CD4-positive, alpha-beta T cell (primary cell): ENCODE measurements around the gene RBMS1. TPM values are rescaled to one million over a fixed set of nuclear protein-coding genes. Genes with fewer than 3 reads are reported as not detected.
A peak's percentile ranks its signal among the peaks of the same experiment; 100 is the strongest.

ENCODE experiments used
- ATAC-seq: fragments of 200-7000 bp; cut with Tn5 transposase; one replicate; pipeline ENCODE4 v1.10.0; 2022; ENCODE audit warnings: mild to moderate bottlenecking; ENCODE audit not compliant: poor library complexity
- CTCF ChIA-PET: fragments of 350-600 bp; sonication (Branson Sonifier 250); formaldehyde crosslinking; loops from one replicate; lab custom pipeline; 2021; ENCODE audit warnings: antibody characterized with exemption, inconsistent platforms; lab: Charles Lee
- POLR2A ChIA-PET: fragments of 350-600 bp; sonication (Branson Sonifier 250); formaldehyde crosslinking; loops from one replicate; lab custom pipeline; 2021; ENCODE audit warnings: antibody characterized with exemption, inconsistent platforms; lab: Charles Lee
- DNase-seq, 14 experiments: peaks; one replicate each; pipeline ENCODE4 v3.0.0-alpha.2; 2013 to 2020; ENCODE audit warnings: mixed read lengths in 2 of 14
- H3K27ac ChIP-seq, 2 donors: one replicate each; pipeline versions ENCODE4 v1.5.1 to v1.7.0; 2013; ENCODE audit warnings: low read length in 2 of 2, low read depth in 1 of 2, mild to moderate bottlenecking in 1 of 2
- H3K27me3 ChIP-seq, 2 experiments: 1 replicate in 1 of 2; 2 replicates in 1 of 2; pipeline versions ENCODE4 v1.6.1 to v1.7.0; 2013; ENCODE audit warnings: low read length in 2 of 2, control low read depth in 1 of 2, mild to moderate bottlenecking in 1 of 2, moderate library complexity in 1 of 2; ENCODE audit not compliant: insufficient read depth in 2 of 2, control insufficient read depth in 1 of 2
- H3K36me3 ChIP-seq: one replicate; pipeline ENCODE4 v1.6.1; 2013; ENCODE audit warnings: low read length, control low read depth; ENCODE audit not compliant: insufficient read depth
- H3K4me1 ChIP-seq: one replicate; pipeline ENCODE4 v1.6.1; 2013; ENCODE audit warnings: low read length, control low read depth; ENCODE audit not compliant: insufficient read depth
- H3K4me3 ChIP-seq: one replicate; pipeline ENCODE4 v1.5.1; 2013; ENCODE audit warnings: mild to moderate bottlenecking, low read length, moderate library complexity
- H3K9me3 ChIP-seq, 2 experiments: 1 replicate in 1 of 2; 2 replicates in 1 of 2; pipeline versions ENCODE4 v1.6.1 to v1.7.0; 2013; ENCODE audit warnings: low read length in 2 of 2, mild to moderate bottlenecking in 2 of 2, control low read depth in 1 of 2, moderate library complexity in 1 of 2; ENCODE audit not compliant: control insufficient read depth in 1 of 2, insufficient read depth in 1 of 2
- H3K27ac Mint-ChIP-seq: one replicate; pipeline ENCODE4 v1.8.0; 2020; ENCODE audit warnings: mixed read lengths
- H3K27me3 Mint-ChIP-seq: one replicate; pipeline ENCODE4 v1.8.0; 2021; ENCODE audit warnings: mixed read lengths
- H3K36me3 Mint-ChIP-seq: one replicate; pipeline ENCODE4 v1.8.0; 2021; ENCODE audit warnings: low read depth, mixed read lengths
- H3K4me1 Mint-ChIP-seq: one replicate; pipeline ENCODE4 v1.8.0; 2021; ENCODE audit warnings: low read depth, mixed read lengths
- H3K4me3 Mint-ChIP-seq: one replicate; pipeline ENCODE4 v1.8.0; 2020; ENCODE audit warnings: mild to moderate bottlenecking, mixed read lengths
- H3K9me3 Mint-ChIP-seq: one replicate; pipeline ENCODE4 v1.8.0; 2020; ENCODE audit warnings: mixed read lengths
- CTCF ChIP-seq: fragments of 200-600 bp; IDR thresholded peaks from one replicate; pipeline ENCODE4 v1.8.0; 2022; ENCODE audit warnings: antibody characterized with exemption, mild to moderate bottlenecking
- intact Hi-C, 2 experiments: fragments of 100-400 bp; cut with DNase I in 1 of 2; cut with micrococcal nuclease in 1 of 2; formaldehyde crosslinking; loops; one replicate each; pipeline versions ENCODE4 v1.15.1 to v1.9.0; 2023 to 2025; cut with DNase I, micrococcal nuclease
- total RNA-seq, 174 experiments: library from RNA in 2 of 174; stranded (reverse) in 2 of 174; gene quantifications; one replicate each; pipeline ENCODE4 v1.2.3 and lab custom pipeline; 2021 to 2026

RBMS1 gene
- total RNA-seq, 2 experiments from 2014 or later: 88.6 to 90.3 TPM

DNA sequence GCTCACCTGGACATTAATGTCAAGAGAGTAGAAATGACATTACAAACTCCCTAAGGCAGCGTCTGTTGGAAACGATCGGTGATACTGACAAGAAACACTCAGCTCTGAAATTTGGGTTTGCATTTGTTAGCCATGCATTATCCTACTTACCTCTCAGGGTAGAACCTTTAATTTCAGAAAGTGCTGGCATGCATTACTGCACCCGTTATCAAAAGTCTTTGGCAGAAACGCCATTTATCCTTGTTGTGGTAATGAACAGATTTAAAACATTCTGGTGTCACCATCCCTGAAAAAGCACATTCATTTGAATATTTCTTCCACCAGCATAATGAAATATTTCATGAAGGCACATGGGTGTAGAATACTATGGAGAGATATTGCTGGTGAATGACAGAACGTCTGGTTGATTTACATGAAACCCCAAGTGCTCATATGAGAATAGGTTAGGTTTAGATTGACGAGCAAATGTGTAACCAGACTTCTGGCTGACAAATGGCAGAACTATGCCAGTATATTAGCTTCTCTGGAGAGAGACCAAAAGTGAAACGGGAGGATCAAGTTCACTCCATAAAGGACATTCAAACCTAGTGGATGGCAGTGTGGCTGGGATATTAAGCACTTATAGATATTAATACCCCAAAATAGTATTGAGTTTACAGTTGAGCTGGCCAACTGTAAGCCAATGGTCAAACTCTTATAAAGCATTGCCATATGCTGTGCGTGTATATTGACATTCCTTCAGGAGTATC lies 240.0 kb downstream of the RBMS1 start:
- Histone ChIP-seq H3K27me3 (no peaks in the 10 kb centered on the region), H3K36me3 (no peaks in the 10 kb centered on the region), H3K4me1 (no peaks in the 10 kb centered on the region), H3K4me3 (no peak overlapping the region), H3K9me3 (peaks cover 0 to 3% of the 10 kb centered on the region in 2 experiments), H3K27ac (no peak overlapping the region)
- Mint-ChIP-seq H3K4me3 (no peak overlapping the region), H3K27ac (no peak overlapping the region), H3K4me1 (no peaks in the 10 kb centered on the region), H3K27me3 (no peaks in the 10 kb centered on the region), H3K9me3 (no peaks in the 10 kb centered on the region), H3K36me3 (no peaks in the 10 kb centered on the region)
- ATAC-seq (no peak), DNase-seq (no peak)
- intact Hi-C loops: loop anchor here (2.0 to 10.0 kb wide), 5 partner anchors 664 to 811 kb away; no protein-coding TSS in a partner anchor
- ChIA-PET POLR2A (interaction anchor here (1.8 kb wide), 1 partner anchor 736 kb away, joined by 3 read pairs; no protein-coding TSS in a partner anchor), CTCF (interaction anchor here (3.2 kb wide), 1 partner anchor 740 kb away, joined by 18 read pairs; no protein-coding TSS in a partner anchor)
- TF ChIP-seq CTCF: no peak

GRCh38 chr2:160252900-160253299 lies 240.7 kb downstream of the RBMS1 start:
- POLR2A ChIA-PET: interaction anchor here (1.0 to 2.3 kb wide), 3 partner anchors 17 to 741 kb away, joined by 3 to 11 read pairs (median 3); no protein-coding TSS in a partner anchor
- H3K36me3 Mint-ChIP-seq: no peaks in the 10 kb centered on the region
- DNase-seq (no peak), ATAC-seq (no peak)
- no peaks in the 10 kb centered on the region for H3K27me3 ChIP-seq
- H3K4me1 ChIP-seq: no peaks in the 10 kb centered on the region
- no peaks in the 10 kb centered on the region for H3K9me3 Mint-ChIP-seq
- H3K27me3 Mint-ChIP-seq: no peaks in the 10 kb centered on the region
- no peaks in the 10 kb centered on the region for H3K36me3 ChIP-seq
- no peak overlapping the region for H3K4me3 Mint-ChIP-seq
- no peaks in the 10 kb centered on the region for H3K4me1 Mint-ChIP-seq
- H3K27ac Mint-ChIP-seq: no peak overlapping the region
- intact Hi-C loops: loop anchor here (1.0 to 10.0 kb wide), 7 partner anchors 664 to 812 kb away; no protein-coding TSS in a partner anchor
- CTCF ChIA-PET: interaction anchor here (1.0 to 3.2 kb wide), 2 partner anchors 717 to 741 kb away, joined by 3 to 18 read pairs; no protein-coding TSS in a partner anchor
- H3K4me3 ChIP-seq: no peak overlapping the region
- no peak for TF ChIP-seq CTCF
- H3K9me3 ChIP-seq: no peaks in the 10 kb centered on the region
- H3K27ac ChIP-seq: no peak overlapping the region

DNA sequence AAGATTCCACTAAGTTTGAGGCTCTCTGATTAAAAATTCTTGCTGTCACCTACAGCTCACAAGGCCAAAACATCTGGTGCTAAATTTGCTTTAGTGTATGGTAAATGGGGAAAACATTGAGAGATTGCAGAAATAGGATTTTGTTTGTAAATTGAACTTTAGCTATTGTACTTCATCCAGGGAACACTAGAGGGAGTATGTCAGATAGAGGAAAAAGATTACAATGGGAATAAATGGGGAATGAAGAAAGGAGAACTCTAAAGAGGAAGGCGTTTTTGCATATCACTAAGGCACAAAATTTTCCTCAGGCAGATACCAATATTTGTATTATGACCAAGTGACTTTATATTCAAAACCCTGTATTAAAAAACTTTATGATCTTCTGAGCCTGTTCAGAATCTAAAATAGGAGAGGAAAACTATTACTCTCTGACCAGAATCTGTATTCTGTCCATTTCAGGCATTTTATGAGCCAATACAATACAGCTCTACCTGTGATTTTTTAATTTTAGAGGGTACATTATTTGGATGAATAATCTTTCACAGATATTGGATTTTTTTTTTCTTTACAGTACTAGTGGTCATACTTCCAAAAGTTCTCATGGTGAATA lies 241.2 kb downstream of the RBMS1 start:
- H3K9me3 Mint-ChIP-seq: no peaks in the 10 kb centered on the region
- H3K4me3 Mint-ChIP-seq: no peak overlapping the region
- POLR2A ChIA-PET: interaction anchor here (1.0 to 2.3 kb wide), 3 partner anchors 18 to 742 kb away, joined by 3 to 11 read pairs (median 3); no protein-coding TSS in a partner anchor

More for the DNA sequence above, 241.2 kb downstream of the RBMS1 start:
- H3K27ac ChIP-seq: no peak overlapping the region
- intact Hi-C loops: loop anchor here (1.0 to 10.0 kb wide), 7 partner anchors 665 to 812 kb away; no protein-coding TSS in a partner anchor
- H3K9me3 ChIP-seq: no peaks in the 10 kb centered on the region
- TF ChIP-seq CTCF: peak; percentile 87
- no peak overlapping the region for H3K4me3 ChIP-seq
- Mint-ChIP-seq H3K27me3 (no peaks in the 10 kb centered on the region), H3K27ac (no peak overlapping the region), H3K36me3 (no peaks in the 10 kb centered on the region), H3K4me1 (no peaks in the 10 kb centered on the region)
- no peaks in the 10 kb centered on the region for H3K4me1 ChIP-seq
- no peak for ATAC-seq
- CTCF ChIA-PET: interaction anchor here (0.5 to 3.2 kb wide), 10 partner anchors 14 to 742 kb away, joined by 3 to 18 read pairs (median 3); no protein-coding TSS in a partner anchor
- H3K27me3 ChIP-seq: no peaks in the 10 kb centered on the region
- peak in 3 of 14 experiments; percentile 25 to 55 (median 42) for DNase-seq
- H3K36me3 ChIP-seq: no peaks in the 10 kb centered on the region
